ENCODE data around the gene HOXA3. TPM values are rescaled to one million over a fixed set of nuclear protein-coding genes. Genes with fewer than 3 reads are reported as not detected.

HOXA3 gene
- total and polyA plus RNA-seq, 10 donors: 0.51 to 6.1 (median 1.7) TPM

DNA sequence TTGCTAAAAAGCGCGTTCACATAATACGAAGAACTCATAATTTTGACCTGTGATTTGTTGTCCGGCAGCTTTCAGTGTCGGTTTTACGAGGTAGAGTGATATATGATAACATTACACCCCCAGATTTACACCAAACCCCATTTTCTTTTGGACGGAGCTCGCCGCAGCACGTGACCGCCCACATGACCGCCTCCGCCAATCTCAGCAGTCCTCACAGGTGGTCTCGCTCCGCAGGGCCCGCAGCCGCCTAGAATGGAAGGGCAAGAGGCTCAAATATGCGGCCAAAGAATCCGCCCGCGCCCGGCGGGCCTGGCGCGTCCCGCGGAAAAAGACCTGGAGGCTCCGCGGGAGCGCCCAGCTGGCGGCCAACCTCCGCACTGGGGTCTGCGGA, 4.1 kb upstream of the HOXA3 start, which contains the start of gene HOXA7:
HOXA7 (minus strand) TSS at position 168 of the 391 bp plus-strand sequence; CDS start at position 38, 130 bp downstream.
- WGBS, 5 donors: 1 to 3% (median 2%) methylated on average over 20 to 33 of the region's 33 CpGs
- no peaks in the 10 kb centered on the region for H3K36me3 ChIP-seq
- no peak for TF ChIP-seq POLR2A (IDR thresholded peaks at IDR 0.05)
- TF ChIP-seq POLR2AphosphoS5 (IDR thresholded peaks at IDR 0.05): peak; percentile 35 to 72 (median 62)
- peaks cover 0 to 4% (median 0%) of the 10 kb centered on the region in 8 donors for H3K9me3 ChIP-seq
- peaks cover 14 to 92% (median 68%) of the 10 kb centered on the region in 6 donors for H3K4me1 ChIP-seq
- H3K27me3 ChIP-seq (replicated peaks in 1 of 7): peaks cover 24 to 100% (median 99%) of the 10 kb centered on the region in 7 donors
- intact Hi-C loops (cut with DNase I; ENCODE audit: low total_unique reads): no loop called here
- H3K4me3 ChIP-seq: peak within 1 kb of the TSS in 7 of 8 donors; percentile 24 to 67 (median 37)
- peak within 1 kb of the TSS in 7 of 8 donors; percentile 47 to 82 (median 78) for H3K27ac ChIP-seq
- peak; percentile 74 for DNase-seq

- Histone ChIP-seq H3K4me1 (peaks cover 16 to 92% (median 68%) of the 10 kb centered on the region in 6 donors), H3K27me3 (replicated peaks in 1 of 7) (peaks cover 26 to 100% (median 99%) of the 10 kb centered on the region in 7 donors), H3K4me3 (peak overlapping the region in 7 of 8 donors; percentile 24 to 67 (median 37)), H3K36me3 (no peaks in the 10 kb centered on the region), H3K27ac (peak overlapping the region in 7 of 8 donors; percentile 47 to 82 (median 78)), H3K9me3 (peaks cover 0 to 4% (median 0%) of the 10 kb centered on the region in 8 donors)
- intact Hi-C loops (cut with DNase I; ENCODE audit: low total_unique reads): no loop called here
- TF ChIP-seq POLR2A (IDR thresholded peaks at IDR 0.05): no peak
- peak in 2 of 3 donors; percentile 62 to 67 for TF ChIP-seq POLR2AphosphoS5 (IDR thresholded peaks at IDR 0.05)
- TF ChIP-seq, protein P1, sequence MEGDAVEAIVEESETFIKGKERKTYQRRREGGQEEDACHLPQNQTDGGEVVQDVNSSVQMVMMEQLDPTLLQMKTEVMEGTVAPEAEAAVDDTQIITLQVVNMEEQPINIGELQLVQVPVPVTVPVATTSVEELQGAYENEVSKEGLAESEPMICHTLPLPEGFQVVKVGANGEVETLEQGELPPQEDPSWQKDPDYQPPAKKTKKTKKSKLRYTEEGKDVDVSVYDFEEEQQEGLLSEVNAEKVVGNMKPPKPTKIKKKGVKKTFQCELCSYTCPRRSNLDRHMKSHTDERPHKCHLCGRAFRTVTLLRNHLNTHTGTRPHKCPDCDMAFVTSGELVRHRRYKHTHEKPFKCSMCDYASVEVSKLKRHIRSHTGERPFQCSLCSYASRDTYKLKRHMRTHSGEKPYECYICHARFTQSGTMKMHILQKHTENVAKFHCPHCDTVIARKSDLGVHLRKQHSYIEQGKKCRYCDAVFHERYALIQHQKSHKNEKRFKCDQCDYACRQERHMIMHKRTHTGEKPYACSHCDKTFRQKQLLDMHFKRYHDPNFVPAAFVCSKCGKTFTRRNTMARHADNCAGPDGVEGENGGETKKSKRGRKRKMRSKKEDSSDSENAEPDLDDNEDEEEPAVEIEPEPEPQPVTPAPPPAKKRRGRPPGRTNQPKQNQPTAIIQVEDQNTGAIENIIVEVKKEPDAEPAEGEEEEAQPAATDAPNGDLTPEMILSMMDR (IDR thresholded peaks at IDR 0.05 in 8 of 11, conservative IDR thresholded peaks at IDR 0.05 in 3 of 11): no peak
- peak; percentile 78 for DNase-seq
- 1 to 13% (median 3%) methylated on average over 35 to 63 of the region's 63 CpGs for WGBS, 5 donors
Observed at GRCh38 chr7:27155816-27156507, 3.6 kb upstream of the HOXA3 start.

GRCh38 chr7:27154901-27155815, 2.8 kb upstream of the HOXA3 start:
- Histone ChIP-seq H3K27ac (peak overlapping the region in 7 of 8 donors; percentile 47 to 82 (median 78)), H3K4me1 (peaks cover 18 to 92% (median 68%) of the 10 kb centered on the region in 6 donors), H3K36me3 (no peaks in the 10 kb centered on the region), H3K9me3 (peaks cover 0 to 4% (median 0%) of the 10 kb centered on the region in 8 donors), H3K4me3 (peak overlapping the region in 4 of 8 donors; percentile 34 to 67 (median 42)), H3K27me3 (replicated peaks in 1 of 7) (peaks cover 26 to 100% (median 100%) of the 10 kb centered on the region in 7 donors)
- peak; percentile 74 for DNase-seq
- intact Hi-C loops (cut with DNase I; ENCODE audit: low total_unique reads): no loop called here
- TF ChIP-seq POLR2AphosphoS5 (IDR thresholded peaks at IDR 0.05): peak in 2 of 3 donors; percentile 40 to 41
- TF ChIP-seq, protein P1 (IDR thresholded peaks at IDR 0.05 in 8 of 11, conservative IDR thresholded peaks at IDR 0.05 in 3 of 11): no peak
- no peak for TF ChIP-seq POLR2A (IDR thresholded peaks at IDR 0.05)
- 5 to 15% (median 7%) methylated on average over 27 to 48 of the region's 48 CpGs for whole genome bisulfite sequencing, 5 donors

DNA sequence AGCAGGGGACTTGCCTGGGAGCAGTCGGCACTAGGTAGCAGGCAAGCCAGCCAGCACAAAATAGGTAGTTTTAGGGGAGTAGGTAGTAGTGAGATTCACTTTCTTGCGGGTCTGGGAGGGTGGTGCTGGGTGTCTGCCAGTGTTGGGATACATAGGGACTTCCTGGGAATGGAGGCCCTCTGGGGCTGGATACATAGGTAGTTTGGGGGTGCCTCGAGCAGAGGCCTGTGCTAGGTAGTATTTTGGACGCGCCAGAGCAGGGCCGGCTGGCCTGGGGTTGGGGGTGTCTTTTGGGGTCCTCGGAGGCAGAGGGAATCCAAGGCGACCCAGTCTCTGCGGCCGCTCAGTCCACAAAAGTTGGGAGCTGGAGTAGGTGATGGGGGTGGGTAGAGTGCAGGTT, 2.0 kb upstream of the HOXA3 start:
- TF ChIP-seq, protein P1 (IDR thresholded peaks at IDR 0.05 in 8 of 11, conservative IDR thresholded peaks at IDR 0.05 in 3 of 11): no peak
- no peak for TF ChIP-seq POLR2AphosphoS5 (IDR thresholded peaks at IDR 0.05)
- TF ChIP-seq POLR2A (IDR thresholded peaks at IDR 0.05): no peak
- DNase-seq: no peak
- Histone ChIP-seq H3K4me3 (no peak overlapping the region), H3K9me3 (peaks cover 0 to 4% (median 0%) of the 10 kb centered on the region in 8 donors), H3K36me3 (no peaks in the 10 kb centered on the region), H3K27me3 (replicated peaks in 1 of 7) (peaks cover 26 to 100% (median 98%) of the 10 kb centered on the region in 7 donors), H3K27ac (no peak overlapping the region), H3K4me1 (peaks cover 18 to 91% (median 66%) of the 10 kb centered on the region in 6 donors)
- intact Hi-C loops (cut with DNase I; ENCODE audit: low total_unique reads): no loop called here
- 61 to 75% (median 68%) methylated on average over 10 of the region's 10 CpGs for WGBS, 5 donors

Measured in spleen (tissue), 11 donors.